HG02840 (cell line): ENCODE data around the gene HIPK4.
"Not testable (repeated sequence)": the region's sequence is repeated elsewhere in the genome, so short reads cannot be mapped to it uniquely, and the experiment has no call there.

Experiments used
- ATAC-seq: cut with Tn5 transposase; IDR thresholded peaks from one replicate; pipeline ENCODE4 v1.9.1; 2021; ENCODE audit warnings: mild to moderate bottlenecking, moderate library complexity, moderate number of reproducible peaks; ENCODE audit not compliant: unreplicated experiment, low FRiP score

Gene HIPK4

GRCh38 chr19:40418040-40418439 is 28.1 kb upstream of the HIPK4 start:
- no peak for ATAC-seq

DNA sequence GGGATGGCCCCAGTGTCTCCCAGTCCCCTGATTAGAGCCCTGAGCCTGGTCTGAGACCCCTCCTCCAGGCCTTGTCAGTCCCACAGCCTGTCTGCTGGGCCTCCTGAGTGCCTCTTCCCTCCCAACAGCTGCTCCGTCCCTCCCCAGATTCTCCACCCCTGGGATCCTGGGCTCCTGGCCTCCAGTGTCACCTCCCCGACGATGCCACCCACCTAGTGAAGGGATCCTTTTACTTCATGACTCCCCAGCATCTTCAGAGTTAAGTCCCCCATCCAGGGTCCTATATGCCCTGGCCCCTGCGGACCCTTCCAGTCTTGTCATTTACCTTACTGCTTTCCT is 27.6 kb upstream of the HIPK4 start:
- ATAC-seq: no peak

DNA sequence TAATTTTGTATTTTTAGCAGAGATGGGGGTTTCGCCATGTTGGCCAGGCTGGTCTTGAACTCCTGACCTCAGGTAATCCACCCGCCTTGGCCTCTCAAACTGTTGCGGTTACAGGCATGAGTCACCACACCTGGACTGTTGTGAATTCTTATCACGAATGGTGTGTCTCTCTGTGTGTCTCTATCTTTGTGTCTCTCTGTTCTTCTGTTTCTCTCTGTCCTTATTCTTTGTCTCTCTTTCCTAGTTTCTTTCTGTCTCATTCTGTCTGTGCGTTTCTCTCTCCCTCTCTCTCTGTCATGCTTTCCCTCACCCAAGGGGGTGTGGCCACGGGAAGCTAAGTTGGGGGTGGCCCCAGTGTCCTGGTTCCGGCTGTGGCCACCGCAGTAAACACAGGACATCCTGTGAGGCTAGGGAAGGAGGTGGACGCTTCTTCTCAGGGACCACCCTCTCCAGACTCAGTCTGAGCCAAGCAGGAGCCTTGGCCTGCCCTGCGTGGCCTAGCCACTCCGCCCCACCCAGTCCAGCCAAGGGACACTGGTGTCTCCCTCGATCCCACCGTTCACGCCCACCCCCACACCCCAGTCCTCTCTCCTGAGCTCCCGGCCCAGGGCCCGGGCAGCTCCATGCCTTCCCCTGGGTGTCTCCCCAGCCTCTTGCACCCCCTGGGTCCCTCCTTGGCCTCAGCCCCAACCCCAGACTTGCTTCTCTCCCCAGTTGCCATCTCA is 27.1 kb upstream of the HIPK4 start:
- ATAC-seq: no peak

DNA sequence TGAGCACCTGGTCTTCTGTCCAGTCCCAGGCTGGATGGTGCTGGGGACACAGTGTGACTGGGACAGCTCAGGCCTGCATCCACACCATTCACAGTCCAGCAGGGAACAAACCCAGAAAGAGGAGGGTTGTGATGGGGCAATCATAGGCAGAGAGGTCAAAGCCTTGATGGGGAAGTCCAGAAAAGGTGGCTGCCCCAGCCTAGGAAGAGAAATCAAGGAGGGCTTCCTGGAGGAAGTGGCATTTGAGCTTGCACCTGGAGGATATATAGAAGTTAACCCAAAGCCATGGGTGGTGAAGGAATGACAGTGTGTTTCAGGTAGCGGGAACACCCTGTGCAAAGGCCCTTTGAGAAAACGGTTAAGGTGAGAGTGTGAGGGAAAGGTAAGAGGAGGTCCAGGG is 25.8 kb upstream of the HIPK4 start:
- ATAC-seq: no peak

DNA sequence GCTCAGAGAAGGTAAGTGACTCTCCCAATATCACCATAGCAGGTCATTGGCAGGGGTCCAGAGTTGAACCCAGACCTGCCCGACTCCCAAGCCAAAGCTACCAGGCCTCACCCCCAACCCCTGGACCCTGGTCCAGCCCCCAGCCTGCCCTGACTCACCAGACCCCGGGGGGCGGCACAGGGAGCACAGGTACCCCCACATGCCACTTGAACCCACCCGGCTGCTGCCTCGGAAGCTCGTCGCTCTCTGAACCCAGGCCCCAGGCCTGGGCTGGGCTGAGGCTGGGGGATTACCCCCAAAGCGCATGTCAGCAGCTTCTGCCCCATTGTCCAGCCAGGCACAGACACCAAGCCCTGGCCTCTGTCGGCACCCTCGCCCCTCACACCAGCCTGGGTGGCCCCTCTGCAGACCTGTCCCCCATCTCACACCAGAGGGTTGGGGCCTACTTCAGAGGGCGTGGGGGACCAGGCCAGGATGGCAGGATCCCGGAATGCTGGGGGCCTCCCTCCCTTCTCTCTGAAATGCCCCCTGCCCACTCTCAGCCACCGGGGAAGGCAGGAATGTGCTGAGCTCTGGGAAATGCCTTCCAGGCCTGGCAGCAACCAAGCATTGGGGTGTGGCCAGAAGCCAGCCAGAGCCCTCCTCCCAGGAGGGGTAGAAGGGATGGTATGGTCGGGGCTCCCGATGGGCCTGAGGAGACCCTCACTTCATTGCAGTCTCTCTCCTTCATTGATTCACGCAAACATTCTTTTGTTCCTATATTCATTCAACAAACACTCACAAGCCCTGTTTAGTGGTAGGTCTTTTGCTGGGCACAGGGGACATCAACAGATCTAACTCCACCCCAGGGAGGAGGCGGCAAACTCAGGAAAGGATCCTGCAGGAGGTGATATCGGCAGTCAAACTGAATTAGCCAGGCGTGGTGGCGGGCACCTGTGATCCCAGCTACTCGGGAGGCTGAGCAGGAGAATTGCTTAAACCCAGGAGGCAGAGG is 24.9 kb upstream of the HIPK4 start:
- ATAC-seq: no peak

DNA sequence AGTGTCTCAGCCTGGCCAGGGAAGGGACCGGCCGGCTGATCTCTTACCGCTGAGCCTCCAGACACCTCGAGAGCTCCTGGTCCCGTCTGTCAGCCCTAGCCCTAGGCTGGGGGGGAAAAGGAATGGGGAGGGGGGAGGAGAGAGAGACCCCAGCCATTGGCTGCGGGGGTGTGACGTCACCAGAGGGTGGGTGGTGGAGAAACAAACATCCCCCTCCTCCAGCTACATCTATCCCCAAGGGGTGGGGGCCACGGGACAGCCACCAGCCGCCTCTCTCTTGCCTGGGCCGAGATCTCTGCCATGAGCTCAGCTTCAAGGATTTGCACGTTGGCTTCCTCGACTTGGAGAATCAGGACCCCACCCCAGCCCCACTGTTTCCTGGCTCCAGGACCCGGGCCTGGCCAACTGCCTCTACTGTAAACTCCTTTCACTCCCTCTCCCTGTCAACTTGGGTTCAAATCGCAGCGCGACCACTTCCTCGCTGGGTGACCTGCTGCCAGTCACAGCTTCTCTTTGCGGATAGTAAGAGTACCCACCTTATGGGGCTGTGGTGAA is 23.4 kb upstream of the HIPK4 start, which contains the start of gene PRX:
Gene PRX, minus strand, starts transcription at position 88 of the 555 bp plus-strand sequence. CDS start 5,446 bp downstream, outside the sequence.
- no peak for ATAC-seq

DNA sequence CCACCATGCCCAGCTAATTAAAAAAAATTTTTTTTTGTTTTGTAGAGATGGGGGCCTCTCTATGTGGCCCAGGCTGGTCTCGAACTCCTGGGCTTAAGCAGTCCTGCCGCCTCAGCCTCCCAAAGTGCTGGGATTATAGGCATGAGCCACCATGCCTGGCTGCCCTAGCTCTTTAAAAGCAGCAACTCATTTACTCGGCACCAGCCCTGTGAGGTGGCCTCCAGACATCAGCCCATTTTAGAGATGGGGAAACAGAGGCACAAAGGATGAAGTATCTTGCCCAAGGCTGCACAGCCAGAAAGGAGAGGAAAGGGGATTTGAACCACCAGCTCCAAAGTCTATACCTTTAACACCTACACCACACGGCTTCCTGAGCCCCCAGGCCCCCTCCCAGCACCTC is 22.9 kb upstream of the HIPK4 start:
- ATAC-seq: no peak

DNA sequence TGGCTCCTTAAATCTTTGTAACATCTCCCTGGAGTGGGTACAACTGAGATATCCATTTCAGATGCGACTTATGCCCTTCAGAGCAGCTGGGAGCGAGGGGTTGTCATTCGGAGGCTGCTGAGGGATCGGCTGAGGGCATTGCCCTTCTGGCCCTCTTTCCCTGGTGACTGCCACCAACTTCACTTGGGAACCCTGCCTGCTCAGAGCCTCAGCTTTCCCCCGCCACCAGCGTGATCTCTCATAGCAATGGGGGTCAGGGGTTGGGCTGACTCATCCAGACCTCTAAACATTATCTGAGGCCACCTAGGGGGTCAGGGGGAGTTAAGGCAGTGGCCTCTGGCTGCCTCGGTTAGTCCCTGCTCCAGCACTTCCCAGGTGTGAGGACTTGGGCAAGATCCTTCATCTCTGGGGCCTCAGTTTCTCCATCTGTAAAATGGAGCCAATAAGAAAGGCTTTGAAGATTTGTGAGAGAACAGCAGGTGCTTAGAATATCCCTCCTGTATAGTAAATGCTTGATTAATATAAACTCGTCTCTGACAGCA is 22.0 kb upstream of the HIPK4 start:
- ATAC-seq: no peak

GRCh38 chr19:40411125-40411842 is 21.3 kb upstream of the HIPK4 start:
- ATAC-seq: no peak

DNA sequence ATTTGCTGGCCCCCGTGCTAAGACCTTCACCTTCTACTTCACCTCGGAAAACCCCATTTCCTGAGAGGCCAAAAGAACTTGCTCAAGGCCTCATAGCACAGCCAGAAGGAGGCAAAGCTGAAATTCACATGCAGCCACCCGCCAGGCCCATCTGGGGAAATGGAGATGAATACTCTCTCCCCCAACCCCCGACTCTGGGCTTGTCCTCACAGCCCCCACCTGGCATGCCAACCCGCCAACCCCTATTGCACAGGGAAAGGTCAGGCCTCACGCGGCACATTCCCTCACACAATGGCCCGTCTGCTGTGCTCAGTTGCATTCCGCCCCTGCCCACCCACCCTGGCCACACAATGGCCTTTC is 20.0 kb upstream of the HIPK4 start:
- ATAC-seq: no peak

- not testable (repeated sequence) for ATAC-seq
Measured at GRCh38 chr19:40408598-40408925, 18.6 kb upstream of the HIPK4 start.

DNA sequence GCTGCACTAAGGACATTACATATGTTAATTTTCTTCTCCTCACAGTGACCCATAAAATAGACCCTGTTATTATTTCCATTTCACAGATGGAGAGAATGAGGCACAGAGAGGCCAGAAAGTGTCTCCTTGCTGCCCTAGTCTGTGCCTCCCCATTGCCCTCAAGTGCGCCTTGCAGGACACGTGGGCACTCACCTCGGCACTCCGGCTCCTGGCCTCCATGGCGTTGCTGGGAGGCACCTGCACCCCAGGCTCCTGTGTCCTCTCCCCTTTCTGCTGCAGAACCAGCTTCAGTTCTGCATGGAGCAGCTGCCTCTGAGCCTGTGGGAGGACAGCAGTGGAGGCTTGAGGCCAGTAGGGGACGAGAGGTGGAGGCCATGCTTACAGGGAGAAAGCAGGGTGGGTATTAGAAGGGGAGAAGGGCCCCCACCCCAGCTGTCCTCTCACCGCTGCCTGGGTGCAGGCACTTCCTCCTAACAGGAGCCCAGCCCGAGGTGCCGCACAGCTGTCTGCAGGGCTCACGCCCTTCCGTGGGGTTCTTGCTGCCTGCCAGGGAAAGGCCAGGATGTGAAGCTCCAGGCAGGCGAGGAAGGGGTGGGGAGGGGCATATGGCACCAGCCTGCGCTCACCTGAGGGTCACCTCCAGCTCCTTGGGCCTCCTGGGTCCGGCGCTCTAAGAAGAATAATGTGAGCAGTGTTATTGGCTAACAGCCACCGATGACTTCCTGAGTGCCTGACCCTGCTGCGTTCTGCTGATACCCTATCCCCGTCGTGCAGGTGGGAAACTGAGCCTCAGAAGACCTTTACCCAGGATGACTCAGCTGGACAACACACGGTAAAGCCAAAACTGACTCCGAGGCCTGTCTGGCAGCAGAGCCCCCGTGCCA is 18.0 kb upstream of the HIPK4 start:
- ATAC-seq: no peak

- peak; percentile 55 for ATAC-seq
Measured at GRCh38 chr19:40403262-40403984, 13.4 kb upstream of the HIPK4 start.

DNA sequence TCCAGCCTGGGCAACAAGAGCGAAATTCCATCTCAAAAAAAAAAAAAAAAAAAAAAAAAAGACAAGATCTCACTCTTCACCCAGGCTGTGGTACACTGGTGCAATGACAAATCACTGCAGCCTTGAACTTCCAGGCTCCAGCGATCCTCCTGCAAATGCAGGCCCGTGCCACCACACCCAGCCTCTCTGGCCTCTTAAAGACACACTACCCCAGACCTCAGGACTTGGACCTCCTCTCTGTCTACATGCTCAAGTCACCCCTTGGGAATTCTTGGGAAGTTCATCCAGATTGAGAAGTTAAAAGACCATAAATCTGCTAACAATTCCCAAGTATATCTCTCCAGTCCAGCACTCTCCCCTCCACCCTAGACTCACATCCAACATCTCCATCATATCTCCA is 10.6 kb upstream of the HIPK4 start:
- no peak for ATAC-seq

GRCh38 chr19:40398417-40399131 is 8.6 kb upstream of the HIPK4 start:
- no peak for ATAC-seq

- ATAC-seq: no peak
Measured at GRCh38 chr19:40397568-40397906, 7.6 kb upstream of the HIPK4 start.

DNA sequence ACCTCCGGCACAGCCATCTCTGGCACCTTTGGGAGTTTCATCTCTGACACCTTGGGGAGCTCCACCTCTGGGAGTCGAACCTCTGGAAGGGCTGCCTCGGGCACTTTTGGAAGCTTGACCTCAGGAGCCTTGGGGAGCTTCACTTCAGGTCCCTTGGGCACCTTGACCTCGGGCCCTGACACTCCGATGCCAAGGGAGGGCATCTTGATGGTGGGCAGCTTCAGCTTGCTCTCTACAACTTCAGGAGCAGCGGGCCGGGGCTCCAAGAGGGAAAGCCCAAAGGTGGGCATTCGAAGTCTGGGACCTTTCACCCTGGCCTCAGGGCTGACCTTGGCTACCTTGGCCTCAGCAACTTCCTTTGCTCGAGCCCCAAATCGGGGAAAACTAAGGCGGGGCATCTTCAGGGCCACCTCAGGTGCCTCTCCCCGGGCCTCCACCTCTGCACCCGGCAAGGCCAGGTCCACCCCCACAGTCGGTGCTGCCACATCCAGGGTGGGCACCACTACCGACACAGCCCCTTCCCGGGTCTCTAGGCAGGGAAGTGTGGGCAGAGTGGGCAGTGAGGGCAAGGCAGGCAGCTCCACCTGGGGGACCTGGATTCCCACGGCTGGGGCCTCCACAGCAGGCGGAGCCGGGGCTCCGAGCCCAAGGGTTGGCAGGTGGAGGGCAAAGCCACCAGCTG is 7.0 kb upstream of the HIPK4 start:
- ATAC-seq: no peak

DNA sequence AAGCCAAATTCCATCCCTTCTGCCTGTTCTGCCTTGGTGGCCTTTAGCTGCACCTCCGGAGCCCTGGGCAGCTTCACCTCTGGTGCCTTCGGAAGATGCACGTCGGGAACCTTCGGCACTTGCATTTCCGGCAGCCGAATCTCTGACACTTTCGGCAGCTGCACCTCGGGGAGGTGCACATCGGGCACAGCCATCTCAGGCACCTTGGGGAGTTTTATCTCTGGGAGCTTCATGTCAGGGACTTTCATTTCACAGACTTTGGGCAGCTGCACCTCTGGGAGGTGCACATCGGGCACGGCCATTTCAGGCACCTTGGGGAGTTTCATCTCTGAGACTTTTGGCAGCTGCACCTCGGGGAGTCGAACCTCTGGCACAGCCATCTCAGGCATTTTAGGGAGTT is 6.0 kb upstream of the HIPK4 start:
- ATAC-seq: no peak
